HEK293T (cell line): Measurements from ENCODE around the gene RRP8.

ENCODE experiments used
- CTCF ChIA-PET: fragments of 350-600 bp; formaldehyde crosslinking; extraction: SDS; loops from one replicate; lab custom pipeline; 2021; ENCODE audit warnings: antibody characterized with exemption, inconsistent platforms; lab: Yijun Ruan, JAX
- POLR2A ChIA-PET: fragments of 350-600 bp; formaldehyde crosslinking; extraction: SDS; loops from one replicate; lab custom pipeline; 2020; ENCODE audit warnings: antibody characterized with exemption, inconsistent platforms; lab: Yijun Ruan, JAX
- DNase-seq: peaks from one replicate; pipeline ENCODE4 v3.0.0; 2012; ENCODE audit warnings: mixed read lengths; ENCODE audit errors: extremely low spot score
- ARNT ChIP-seq: fragments of 450-650 bp; IDR thresholded peaks from 2 replicates; pipeline ENCODE4 v1.6.1; 2017; ENCODE audit warnings: mild to moderate bottlenecking
- BHLHE40 ChIP-seq: fragments of 450-650 bp; IDR thresholded peaks from 2 replicates; pipeline ENCODE4 v1.6.1; 2016; ENCODE audit warnings: mild to moderate bottlenecking, moderate library complexity, borderline replicate concordance
- CTBP1 ChIP-seq: fragments of 450-650 bp; IDR thresholded peaks from 2 replicates; pipeline ENCODE4 v1.6.1; 2016; ENCODE audit warnings: borderline replicate concordance
- ELF4 ChIP-seq: fragments of 450-650 bp; IDR thresholded peaks from 2 replicates; pipeline ENCODE4 v1.6.1; 2017; ENCODE audit warnings: antibody characterized with exemption
- FOXA1 ChIP-seq: fragments of 450-650 bp; IDR thresholded peaks from 2 replicates; pipeline ENCODE4 v1.6.1; 2016; ENCODE audit warnings: mild to moderate bottlenecking
- FOXK2 ChIP-seq: fragments of 450-650 bp; IDR thresholded peaks from 2 replicates; pipeline ENCODE4 v1.6.1; 2016; ENCODE audit warnings: mild to moderate bottlenecking
- FOXM1 ChIP-seq: fragments of 450-650 bp; IDR thresholded peaks from 2 replicates; pipeline ENCODE4 v1.6.1; 2017; ENCODE audit warnings: mild to moderate bottlenecking, borderline replicate concordance
- HDGF ChIP-seq: fragments of 450-650 bp; IDR thresholded peaks from 2 replicates; pipeline ENCODE4 v1.6.1; 2017; ENCODE audit warnings: antibody characterized with exemption, borderline replicate concordance
- L3MBTL2 ChIP-seq: fragments of 450-650 bp; conservative IDR thresholded peaks from 2 replicates; pipeline ENCODE4 v1.6.1; 2016; ENCODE audit warnings: mild to moderate bottlenecking
- LEF1 ChIP-seq: fragments of 450-650 bp; IDR thresholded peaks from 2 replicates; pipeline ENCODE4 v1.6.1; 2017; ENCODE audit warnings: mild to moderate bottlenecking, borderline replicate concordance
- NFRKB ChIP-seq: fragments of 450-650 bp; IDR thresholded peaks from 2 replicates; pipeline ENCODE4 v1.6.1; 2016; ENCODE audit warnings: mild to moderate bottlenecking, moderate library complexity
- SP1 ChIP-seq: fragments of 450-650 bp; IDR thresholded peaks from 2 replicates; pipeline ENCODE4 v1.6.1; 2017
- SUZ12 ChIP-seq: fragments of 450-650 bp; IDR thresholded peaks from 2 replicates; pipeline ENCODE4 v1.6.1; 2016; ENCODE audit warnings: mild to moderate bottlenecking
- TARDBP ChIP-seq: fragments of 450-650 bp; IDR thresholded peaks from 2 replicates; pipeline ENCODE4 v1.6.1; 2016
- ZNF384 ChIP-seq: fragments of 450-650 bp; IDR thresholded peaks from 2 replicates; pipeline ENCODE4 v1.6.1; 2016
- TF ChIP-seq, protein P1 (sequence below): fragments of 450-650 bp; IDR thresholded peaks from 2 replicates; pipeline ENCODE4 v1.6.1; 2016

RRP8 gene

DNA sequence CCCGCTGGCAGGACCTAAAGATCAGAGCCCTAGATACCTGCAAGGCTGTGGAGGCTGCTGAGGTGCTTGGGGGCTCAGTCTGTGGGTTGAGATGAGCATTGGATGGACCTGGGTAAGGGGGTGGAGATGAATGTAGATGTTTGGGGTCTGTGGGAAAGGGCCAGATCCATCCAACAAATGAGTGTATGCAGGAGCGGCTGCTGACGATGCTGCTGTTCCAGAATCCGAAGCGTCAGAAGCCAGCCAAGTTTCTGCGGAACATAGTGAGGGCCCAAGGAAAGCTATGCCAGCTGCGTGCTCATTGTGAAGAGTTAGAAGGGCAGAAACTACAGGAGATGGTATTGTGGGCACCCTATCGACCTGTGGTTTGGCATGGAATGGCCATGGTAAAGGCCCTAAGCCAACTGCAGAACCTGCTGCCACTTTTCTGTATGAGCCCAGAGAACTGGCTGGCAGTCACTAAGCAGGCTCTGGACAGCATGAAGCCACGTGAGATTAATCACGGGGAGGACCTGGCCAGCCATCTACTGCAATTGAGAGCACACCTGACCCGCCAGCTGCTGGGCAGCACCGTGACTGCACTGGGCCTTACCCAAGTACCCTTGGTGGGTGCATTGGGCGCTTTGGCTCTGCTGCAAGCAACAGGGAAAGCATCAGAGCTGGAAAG lies 36.6 kb downstream of the RRP8 start:
- TF ChIP-seq ZNF384 (no peak), SUZ12 (no peak), FOXA1 (no peak), ELF4 (no peak), HDGF (no peak)
- TF ChIP-seq, protein P1, sequence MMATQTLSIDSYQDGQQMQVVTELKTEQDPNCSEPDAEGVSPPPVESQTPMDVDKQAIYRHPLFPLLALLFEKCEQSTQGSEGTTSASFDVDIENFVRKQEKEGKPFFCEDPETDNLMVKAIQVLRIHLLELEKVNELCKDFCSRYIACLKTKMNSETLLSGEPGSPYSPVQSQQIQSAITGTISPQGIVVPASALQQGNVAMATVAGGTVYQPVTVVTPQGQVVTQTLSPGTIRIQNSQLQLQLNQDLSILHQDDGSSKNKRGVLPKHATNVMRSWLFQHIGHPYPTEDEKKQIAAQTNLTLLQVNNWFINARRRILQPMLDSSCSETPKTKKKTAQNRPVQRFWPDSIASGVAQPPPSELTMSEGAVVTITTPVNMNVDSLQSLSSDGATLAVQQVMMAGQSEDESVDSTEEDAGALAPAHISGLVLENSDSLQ: no peak
- no peak for DNase-seq
- ChIA-PET CTCF (no interaction called here), POLR2A (no interaction called here)

GRCh38 chr11:6565988-6566703 lies 37.3 kb downstream of the RRP8 start:
- ChIA-PET CTCF (no interaction called here), POLR2A (no interaction called here)
- TF ChIP-seq SUZ12 (no peak), CTBP1 (no peak), FOXK2 (no peak), SP1 (no peak), ZNF384 (no peak), FOXM1 (no peak), NFRKB (no peak), LEF1 (no peak), BHLHE40 (no peak)
- no peak for DNase-seq

- ChIA-PET POLR2A (no interaction called here), CTCF (no interaction called here)
- DNase-seq: no peak
- TF ChIP-seq L3MBTL2: no peak
- no peak for TF ChIP-seq TARDBP
- no peak for TF ChIP-seq SUZ12
- TF ChIP-seq, protein P1: no peak
- TF ChIP-seq FOXA1: no peak
- no peak for TF ChIP-seq NFRKB
- no peak for TF ChIP-seq LEF1
- TF ChIP-seq FOXK2: no peak
- TF ChIP-seq FOXM1: no peak
- no peak for TF ChIP-seq SP1
- TF ChIP-seq HDGF: no peak
- TF ChIP-seq ELF4: no peak
- TF ChIP-seq BHLHE40: no peak
- no peak for TF ChIP-seq ARNT
- TF ChIP-seq ZNF384: no peak
- TF ChIP-seq CTBP1: no peak
Observed at GRCh38 chr11:6565325-6565724, 38.1 kb downstream of the RRP8 start.

DNA sequence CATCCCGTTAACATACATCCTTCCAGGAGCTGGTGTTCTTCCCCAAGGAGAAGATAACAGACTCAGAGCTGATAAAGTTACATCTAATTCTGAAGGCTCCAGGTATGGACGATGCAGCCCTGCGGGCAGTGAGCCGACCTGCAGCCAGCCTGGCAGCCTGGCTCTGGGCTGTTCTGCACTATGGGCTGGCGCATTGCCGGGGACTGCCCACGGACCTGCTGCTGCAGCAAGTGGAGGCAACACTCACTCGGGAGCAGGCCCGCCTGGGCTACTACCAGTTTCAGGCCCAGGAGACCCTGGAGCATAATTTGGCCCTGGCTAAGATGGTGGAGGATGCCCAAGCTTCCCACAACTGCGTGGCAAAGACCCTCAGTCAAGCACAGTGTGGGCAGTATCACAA lies 39.7 kb downstream of the RRP8 start:
- DNase-seq: no peak
- TF ChIP-seq FOXA1: no peak
- TF ChIP-seq, protein P1: no peak
- no peak for TF ChIP-seq CTBP1
- no peak for TF ChIP-seq ARNT
- no peak for TF ChIP-seq FOXM1
- no peak for TF ChIP-seq NFRKB
- TF ChIP-seq ZNF384: no peak
- TF ChIP-seq ELF4: no peak
- no peak for TF ChIP-seq LEF1
- TF ChIP-seq SP1: no peak
- ChIA-PET POLR2A (interaction anchor here (1.0 kb wide), 2 partner anchors 10 to 54 kb away, joined by 3 read pairs; no protein-coding TSS in a partner anchor), CTCF (no interaction called here)

DNA sequence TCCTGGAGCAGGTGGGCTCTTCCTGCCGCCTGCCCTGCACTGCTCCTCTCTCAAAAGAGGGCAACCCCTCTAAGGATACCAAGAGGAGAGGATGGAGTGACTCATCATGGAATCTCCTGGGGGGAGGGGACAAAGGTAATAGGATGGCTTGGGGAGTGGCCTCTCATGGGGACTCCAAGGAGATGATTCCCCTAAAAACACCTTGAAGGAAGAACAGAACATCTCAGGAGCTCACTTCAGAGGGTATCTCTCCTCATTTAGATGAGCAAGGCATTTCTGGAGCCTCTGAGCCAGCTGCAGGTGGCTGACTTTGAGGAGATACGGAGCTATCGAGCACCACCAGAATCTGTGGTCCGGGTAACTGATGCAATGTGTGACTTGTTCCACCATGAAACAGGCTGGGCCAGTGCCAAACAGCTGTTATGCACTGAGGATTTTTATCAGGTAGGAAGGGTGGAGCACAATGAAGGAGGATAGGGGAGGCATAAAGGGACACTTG lies 40.2 kb downstream of the RRP8 start:
- no peak for DNase-seq
- CTCF ChIA-PET: interaction anchor here (0.5 kb wide), 1 partner anchor 124 kb away, joined by 3 read pairs; no protein-coding TSS in a partner anchor
- TF ChIP-seq FOXA1: no peak
- no peak for TF ChIP-seq SUZ12
- TF ChIP-seq TARDBP: no peak
- no peak for TF ChIP-seq HDGF
- TF ChIP-seq CTBP1: no peak
- no peak for TF ChIP-seq NFRKB
- TF ChIP-seq ARNT: no peak
- TF ChIP-seq LEF1: no peak
- no peak for TF ChIP-seq FOXK2
- no peak for TF ChIP-seq ELF4
- no peak for TF ChIP-seq BHLHE40
- TF ChIP-seq ZNF384: no peak
- no peak for TF ChIP-seq SP1
- POLR2A ChIA-PET: interaction anchor here (1.0 kb wide), 1 partner anchor 55 kb away, joined by 3 read pairs; no protein-coding TSS in a partner anchor

DNA sequence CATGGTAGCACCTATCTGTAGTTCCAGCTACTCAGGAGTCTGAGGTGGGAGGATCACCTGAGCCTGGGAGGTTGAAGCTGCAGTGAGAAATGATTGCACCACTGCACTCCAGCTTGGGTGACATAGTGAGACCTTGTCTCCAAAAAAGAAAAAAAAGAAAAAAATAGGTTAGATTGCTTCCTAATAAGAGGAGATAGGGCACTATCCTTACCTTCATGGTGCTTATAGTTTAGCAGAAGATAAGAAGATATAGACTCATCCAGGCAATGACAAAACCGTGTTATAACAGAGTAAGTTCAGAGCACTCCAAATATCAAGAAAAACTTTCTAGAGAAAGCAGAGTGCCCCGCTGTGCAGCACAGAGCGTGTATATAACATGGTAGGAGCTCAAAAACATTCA lies 42.1 kb downstream of the RRP8 start:
- CTCF ChIA-PET: no interaction called here

GRCh38 chr11:6559369-6559768 lies 44.0 kb downstream of the RRP8 start:
- no peak for DNase-seq

More for the DNA sequence above, 42.1 kb downstream of the RRP8 start:
- TF ChIP-seq ELF4 (no peak), CTBP1 (no peak)
- no peak for DNase-seq
- POLR2A ChIA-PET: no interaction called here

More at GRCh38 chr11:6559369-6559768, 44.0 kb downstream of the RRP8 start:
- TF ChIP-seq FOXK2 (no peak), L3MBTL2 (no peak), ZNF384 (no peak), ELF4 (no peak), NFRKB (no peak), FOXM1 (no peak), ARNT (no peak), SUZ12 (no peak), CTBP1 (no peak), BHLHE40 (no peak), TARDBP (no peak), SP1 (no peak), LEF1 (no peak), HDGF (no peak)
- TF ChIP-seq, protein P1: no peak
- CTCF ChIA-PET: no interaction called here
- POLR2A ChIA-PET: no interaction called here
